Activated T-cell treated with anti-CD3 and anti-CD28 coated beads, Interleukin-2, amount 50 U/mL, for 4 hours (primary cell): ENCODE results near the gene KCNN3. TPM values are rescaled to one million over a fixed set of nuclear protein-coding genes. Genes with fewer than 3 reads are reported as not detected.
A peak's percentile ranks its signal among the peaks of the same experiment; 100 is the strongest.

Experiments
- ATAC-seq, 2 donors: fragments of 200-7000 bp; cut with Tn5 transposase; one replicate each; pipeline ENCODE4 v1.10.0; 2021
- DNase-seq: peaks from one replicate; pipeline ENCODE4 v3.0.0-alpha.2; 2020
- H3K27me3 Mint-ChIP-seq: one replicate; pipeline ENCODE4 v1.8.0; 2021; ENCODE audit warnings: low read depth, mixed read lengths
- H3K36me3 Mint-ChIP-seq: one replicate; pipeline ENCODE4 v1.8.0; 2022; ENCODE audit warnings: mixed read lengths; ENCODE audit not compliant: insufficient read depth
- H3K4me1 Mint-ChIP-seq: one replicate; pipeline ENCODE4 v1.8.0; 2021; ENCODE audit warnings: low read depth, mixed read lengths
- H3K4me3 Mint-ChIP-seq: one replicate; pipeline ENCODE4 v1.8.0; 2021; ENCODE audit warnings: mild to moderate bottlenecking, moderate library complexity, mixed read lengths
- H3K9me3 Mint-ChIP-seq: one replicate; pipeline ENCODE4 v1.8.0; 2021; ENCODE audit warnings: mixed read lengths
- total RNA-seq, 3 donors: library from RNA; stranded (reverse); gene quantifications; one replicate each; pipeline ENCODE4 v1.2.1, GENCODE V29; 2021

Gene KCNN3
- total RNA-seq, 3 donors from 2014 or later = 0.35 to 0.51 (median 0.45) TPM

DNA sequence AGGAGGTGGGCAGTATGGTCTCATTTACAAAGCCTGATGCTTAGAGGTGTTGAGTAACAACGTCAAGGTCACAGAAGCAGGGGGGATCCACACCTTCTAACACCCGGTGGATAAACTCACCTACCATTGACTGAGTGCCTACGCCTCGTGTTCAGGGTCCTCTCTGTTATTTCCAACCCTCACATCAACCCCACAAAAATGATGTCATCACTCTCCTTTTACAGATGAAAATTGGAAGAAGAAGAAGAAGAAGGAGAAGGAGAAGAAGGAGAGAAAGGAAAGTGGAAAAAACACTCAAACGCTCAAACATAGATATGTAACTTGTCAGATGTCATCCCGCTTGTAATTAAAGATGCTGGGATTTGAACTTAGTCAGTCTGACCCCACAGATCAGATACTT is 653 bp upstream of the KCNN3 start:
- Mint-ChIP-seq H3K27me3 (peaks cover 45% of the 10 kb centered on the region), H3K4me3 (no peak overlapping the region), H3K36me3 (no peaks in the 10 kb centered on the region), H3K4me1 (peaks cover 28% of the 10 kb centered on the region), H3K9me3 (no peaks in the 10 kb centered on the region)
- no peak for DNase-seq
- ATAC-seq = no peak

DNA sequence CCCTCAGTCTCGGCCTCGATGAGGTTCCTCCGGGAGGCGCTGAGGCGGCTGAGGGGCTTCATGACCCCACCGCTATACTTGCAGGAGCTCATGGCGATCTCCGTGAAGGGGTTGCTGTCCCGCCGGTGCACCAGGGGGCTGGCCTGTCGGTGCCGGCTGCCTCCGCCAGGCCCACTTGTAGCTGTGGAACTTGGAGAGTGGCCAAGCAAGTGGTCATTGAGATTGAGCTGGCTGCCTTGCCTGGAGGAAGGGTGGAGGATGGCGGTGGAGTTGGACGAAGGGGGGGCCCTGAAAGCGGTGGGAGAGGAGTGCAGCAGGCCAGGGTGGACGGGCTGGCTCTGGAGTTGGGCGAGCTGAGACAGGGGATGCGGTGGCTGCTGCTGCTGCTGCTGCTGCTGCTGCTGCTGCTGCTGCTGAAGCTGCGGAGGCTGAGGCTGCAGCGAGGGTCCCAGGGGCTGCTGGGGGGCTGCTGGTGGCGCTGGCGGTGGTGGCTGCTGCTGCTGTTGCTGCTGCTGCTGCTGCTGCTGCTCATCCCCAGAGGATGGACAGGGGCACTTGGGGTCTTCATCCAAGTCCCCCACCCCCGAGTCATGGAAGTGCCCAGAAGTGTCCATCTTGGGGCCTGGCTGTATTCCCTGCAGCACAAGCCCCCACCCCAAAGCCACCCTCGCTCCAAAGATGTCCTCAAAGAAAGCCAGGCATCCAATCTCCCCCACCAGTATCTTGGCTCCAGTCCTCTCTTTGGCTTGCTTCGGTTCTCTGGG is 548 bp downstream of the KCNN3 start:
- DNase-seq (no peak), ATAC-seq (no peak)
- no peaks in the 10 kb centered on the region for H3K9me3 Mint-ChIP-seq
- peaks cover 45% of the 10 kb centered on the region for H3K27me3 Mint-ChIP-seq
- H3K4me1 Mint-ChIP-seq = peaks cover 31% of the 10 kb centered on the region
- no peak overlapping the region for H3K4me3 Mint-ChIP-seq
- H3K36me3 Mint-ChIP-seq = no peaks in the 10 kb centered on the region

DNA sequence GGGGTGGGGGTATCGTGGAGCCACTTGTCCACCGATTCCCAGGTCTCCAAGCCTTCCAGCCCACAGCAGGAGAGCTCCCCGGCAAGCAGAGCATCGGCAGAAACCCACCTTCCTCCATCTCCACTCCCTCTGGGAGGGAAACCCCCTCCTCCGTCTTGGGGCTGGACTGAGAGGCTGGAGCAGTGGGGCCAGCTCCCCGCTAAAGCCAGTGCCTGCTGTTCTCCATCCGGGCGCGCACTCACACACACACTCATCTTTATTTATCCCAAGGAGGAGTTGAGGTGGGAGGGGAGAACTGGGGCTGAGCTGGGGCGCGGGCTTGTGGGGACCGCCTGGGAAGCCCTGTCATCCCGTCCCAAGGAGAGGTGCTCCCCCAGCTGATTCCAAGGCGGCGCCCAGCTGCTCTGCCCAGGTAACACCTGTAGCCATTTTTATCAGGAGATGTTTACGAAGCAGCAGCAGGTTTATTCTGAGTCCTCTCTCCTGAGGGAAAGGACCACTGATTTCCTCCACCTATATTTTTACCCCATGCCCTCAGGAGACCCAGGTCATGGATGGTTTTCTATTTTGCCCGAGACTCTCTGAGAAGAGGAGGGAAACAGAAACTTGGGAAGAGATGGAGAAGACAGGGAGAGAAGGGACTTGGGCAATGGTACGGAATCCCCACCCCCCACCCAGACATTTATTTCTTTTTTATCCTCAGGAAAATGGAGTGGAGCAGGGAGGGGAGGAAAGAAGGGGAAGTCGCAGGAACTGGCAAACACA is 2.1 kb downstream of the KCNN3 start:
- peaks cover 39% of the 10 kb centered on the region for H3K4me1 Mint-ChIP-seq
- ATAC-seq (no peak), DNase-seq (no peak)
- H3K27me3 Mint-ChIP-seq = peaks cover 44% of the 10 kb centered on the region
- no peaks in the 10 kb centered on the region for H3K36me3 Mint-ChIP-seq
- H3K4me3 Mint-ChIP-seq = no peak overlapping the region
- H3K9me3 Mint-ChIP-seq = no peaks in the 10 kb centered on the region

GRCh38 chr1:154867064-154867825 is 2.8 kb downstream of the KCNN3 start:
- peak; percentile 68 to 75 for ATAC-seq
- no peaks in the 10 kb centered on the region for H3K9me3 Mint-ChIP-seq

GRCh38 chr1:154866257-154867063 is 3.6 kb downstream of the KCNN3 start:
- peaks cover 43% of the 10 kb centered on the region for H3K4me1 Mint-ChIP-seq
- no peaks in the 10 kb centered on the region for H3K9me3 Mint-ChIP-seq
- ATAC-seq (no peak), DNase-seq (no peak)
- peaks cover 41% of the 10 kb centered on the region for H3K27me3 Mint-ChIP-seq
- H3K4me3 Mint-ChIP-seq = no peak overlapping the region
- no peaks in the 10 kb centered on the region for H3K36me3 Mint-ChIP-seq

More at GRCh38 chr1:154867064-154867825, 2.8 kb downstream of the KCNN3 start:
- H3K4me3 Mint-ChIP-seq = no peak overlapping the region
- H3K36me3 Mint-ChIP-seq = no peaks in the 10 kb centered on the region
- peaks cover 44% of the 10 kb centered on the region for H3K27me3 Mint-ChIP-seq
- H3K4me1 Mint-ChIP-seq = peaks cover 42% of the 10 kb centered on the region
- DNase-seq = no peak

- no peak for ATAC-seq
- DNase-seq = no peak
- H3K9me3 Mint-ChIP-seq = no peaks in the 10 kb centered on the region
- H3K4me1 Mint-ChIP-seq = peaks cover 37% of the 10 kb centered on the region
- H3K27me3 Mint-ChIP-seq = peaks cover 39% of the 10 kb centered on the region
- H3K36me3 Mint-ChIP-seq = no peaks in the 10 kb centered on the region
- no peak overlapping the region for H3K4me3 Mint-ChIP-seq
Observed at GRCh38 chr1:154865442-154866256, 4.4 kb downstream of the KCNN3 start.

GRCh38 chr1:154864189-154864975 is 5.7 kb downstream of the KCNN3 start:
- Mint-ChIP-seq H3K27me3 (peaks cover 32% of the 10 kb centered on the region), H3K36me3 (no peaks in the 10 kb centered on the region), H3K9me3 (no peaks in the 10 kb centered on the region), H3K4me1 (peaks cover 33% of the 10 kb centered on the region), H3K4me3 (no peak overlapping the region)
- ATAC-seq (no peak), DNase-seq (no peak)

GRCh38 chr1:154863315-154864174 is 6.5 kb downstream of the KCNN3 start:
- Mint-ChIP-seq H3K4me3 (peak overlapping the region; percentile 26), H3K27me3 (peaks cover 24% of the 10 kb centered on the region), H3K4me1 (peaks cover 25% of the 10 kb centered on the region), H3K9me3 (no peaks in the 10 kb centered on the region), H3K36me3 (no peaks in the 10 kb centered on the region)
- DNase-seq = peak; percentile 17
- ATAC-seq = no peak

DNA sequence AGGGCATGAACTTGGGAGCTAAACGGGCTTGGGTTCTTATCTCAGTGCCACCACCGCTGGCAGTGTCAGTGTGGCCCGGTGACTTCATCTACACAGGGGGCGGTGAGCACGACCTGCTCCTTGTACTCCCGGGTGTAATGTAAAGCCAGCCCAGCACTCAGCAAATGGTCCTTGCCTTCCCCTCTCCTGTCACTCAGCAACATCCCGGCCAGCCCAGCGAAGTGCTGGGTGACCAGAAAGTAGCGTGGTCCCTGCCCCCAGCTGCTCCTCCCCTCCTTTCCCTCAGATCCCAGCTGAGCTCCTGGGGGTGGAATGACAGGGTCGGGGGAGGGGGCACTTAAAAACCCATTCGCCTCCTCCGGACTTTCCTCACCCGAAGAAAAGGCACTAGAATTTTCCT is 7.2 kb downstream of the KCNN3 start:
- Mint-ChIP-seq H3K36me3 (no peaks in the 10 kb centered on the region), H3K27me3 (peaks cover 19% of the 10 kb centered on the region), H3K4me1 (peaks cover 25% of the 10 kb centered on the region), H3K4me3 (peak overlapping the region; percentile 26), H3K9me3 (no peaks in the 10 kb centered on the region)
- ATAC-seq (no peak), DNase-seq (no peak)

DNA sequence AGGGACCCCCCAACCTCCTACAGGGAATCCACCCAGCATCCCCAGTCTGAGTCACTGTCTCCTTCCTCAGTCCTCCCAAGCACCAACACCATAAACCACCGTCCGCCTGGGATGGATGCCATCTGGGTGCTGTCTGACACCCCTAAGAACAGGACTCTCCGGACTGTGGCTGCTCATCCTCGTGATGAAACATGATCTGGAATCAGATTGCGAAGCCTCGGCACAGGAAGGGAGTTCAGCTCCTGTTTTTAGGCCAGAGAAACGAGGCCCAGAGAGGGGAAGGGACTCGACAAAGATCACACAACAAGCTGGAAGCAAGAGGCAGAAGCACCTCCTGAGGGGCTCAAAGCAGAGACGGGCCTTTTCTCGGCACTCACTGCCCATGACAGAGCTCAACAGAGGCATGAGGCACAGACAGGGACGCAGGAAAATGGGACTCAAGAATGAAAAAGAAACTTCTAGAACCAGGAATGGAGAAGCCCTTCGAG is 8.4 kb downstream of the KCNN3 start:
- peaks cover 28% of the 10 kb centered on the region for H3K4me1 Mint-ChIP-seq
- ATAC-seq = no peak
- peaks cover 14% of the 10 kb centered on the region for H3K27me3 Mint-ChIP-seq
- no peaks in the 10 kb centered on the region for H3K9me3 Mint-ChIP-seq
- DNase-seq = no peak
- no peak overlapping the region for H3K4me3 Mint-ChIP-seq
- H3K36me3 Mint-ChIP-seq = no peaks in the 10 kb centered on the region

- no peak for DNase-seq
- no peak for ATAC-seq
- H3K36me3 Mint-ChIP-seq = no peaks in the 10 kb centered on the region
- no peak overlapping the region for H3K4me3 Mint-ChIP-seq
- H3K9me3 Mint-ChIP-seq = no peaks in the 10 kb centered on the region
- peaks cover 30% of the 10 kb centered on the region for H3K4me1 Mint-ChIP-seq
- H3K27me3 Mint-ChIP-seq = peaks cover 13% of the 10 kb centered on the region
Observed at GRCh38 chr1:154860156-154860870, 9.8 kb downstream of the KCNN3 start.
